ENCODE results near the gene PDE4D.

- TF ChIP-seq CTCF (IDR thresholded peaks at IDR 0.05) (no peak), POLR2A (IDR thresholded peaks at IDR 0.05) (no peak)
Observed at GRCh38 chr5:59264013-59264412, 629.5 kb downstream of the PDE4D start.
